Stromal cell of bone marrow (primary cell): ENCODE measurements around the gene SHC2.
"Not testable (repeated sequence)": the region's sequence is repeated elsewhere in the genome, so short reads cannot be mapped to it uniquely, and the experiment has no call there.

Source experiments
- DNase-seq: peaks from one replicate; pipeline ENCODE4 v3.0.0-alpha.2; 2012; ENCODE audit warnings: low read depth

The SHC2 gene

GRCh38 chr19:492091-492531, 31.3 kb upstream of the SHC2 start:
- no peak for DNase-seq

DNA sequence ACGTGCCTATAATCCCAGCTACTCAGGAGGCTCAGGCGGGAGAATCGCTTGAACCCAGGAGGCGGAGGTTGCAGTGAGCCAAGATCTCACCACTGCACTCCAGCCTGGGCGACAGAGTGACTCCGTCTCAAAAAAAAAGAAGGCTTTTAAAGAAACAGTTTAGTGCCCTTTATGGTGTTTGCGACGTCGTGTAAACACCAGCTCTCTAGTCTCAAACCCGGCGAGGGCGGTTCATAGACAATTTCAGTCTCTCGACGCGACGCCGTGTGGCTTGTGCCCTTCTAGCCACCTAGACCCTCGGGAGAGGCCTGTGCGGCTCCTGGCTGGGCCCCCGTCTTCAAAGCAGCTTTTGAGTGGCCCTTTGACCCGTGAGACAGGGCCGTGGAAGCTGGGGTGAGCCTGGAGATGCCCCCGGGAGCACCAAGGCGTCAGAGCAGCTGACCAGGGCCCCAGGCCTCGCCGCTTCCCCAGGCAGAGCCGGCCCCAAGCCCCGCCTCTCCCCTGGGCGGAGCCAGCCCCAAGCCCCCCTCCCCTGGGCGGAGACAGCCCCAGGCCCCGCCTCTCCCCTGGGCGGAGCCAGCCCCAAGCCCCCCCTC, 30.4 kb upstream of the SHC2 start:
- no peak for DNase-seq

DNA sequence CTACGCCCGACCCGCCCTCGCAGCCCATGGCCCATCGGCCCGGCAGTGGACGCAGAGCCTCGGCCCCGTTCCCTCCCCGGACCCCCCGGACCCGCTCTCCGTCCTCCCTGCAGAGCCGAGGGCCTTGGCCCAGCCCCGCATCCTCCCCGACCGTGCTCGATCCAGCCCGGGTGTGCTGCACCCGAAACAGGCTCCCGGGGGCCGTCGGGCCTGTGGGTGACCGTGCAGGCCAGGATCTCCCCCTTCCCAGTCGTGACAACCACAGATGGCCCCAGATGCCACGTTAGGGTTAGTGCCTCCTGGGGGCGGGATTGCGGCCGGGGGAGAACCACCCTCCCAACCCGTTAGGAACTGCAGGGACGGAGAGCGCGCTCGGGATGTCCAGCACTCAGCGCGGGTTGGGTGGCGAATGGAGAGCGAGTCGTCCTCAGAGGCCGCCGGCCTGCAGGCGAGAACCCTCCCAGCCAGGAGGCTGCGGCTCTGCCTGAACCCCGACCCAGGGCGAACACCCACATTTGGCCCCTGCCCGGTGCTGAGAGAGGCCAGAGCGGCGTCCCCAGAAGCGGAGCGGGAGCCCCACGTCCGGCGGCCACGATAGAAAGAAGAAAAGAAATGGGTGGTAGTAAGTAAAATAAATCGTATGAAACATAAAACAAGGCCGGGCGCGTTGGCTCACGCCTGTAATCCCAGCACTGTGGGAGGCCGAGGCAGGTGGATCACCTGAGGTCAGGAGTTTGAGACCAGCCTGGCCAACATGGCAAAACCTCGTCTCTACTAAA, 28.8 kb upstream of the SHC2 start:
- peak; percentile 19 for DNase-seq

DNA sequence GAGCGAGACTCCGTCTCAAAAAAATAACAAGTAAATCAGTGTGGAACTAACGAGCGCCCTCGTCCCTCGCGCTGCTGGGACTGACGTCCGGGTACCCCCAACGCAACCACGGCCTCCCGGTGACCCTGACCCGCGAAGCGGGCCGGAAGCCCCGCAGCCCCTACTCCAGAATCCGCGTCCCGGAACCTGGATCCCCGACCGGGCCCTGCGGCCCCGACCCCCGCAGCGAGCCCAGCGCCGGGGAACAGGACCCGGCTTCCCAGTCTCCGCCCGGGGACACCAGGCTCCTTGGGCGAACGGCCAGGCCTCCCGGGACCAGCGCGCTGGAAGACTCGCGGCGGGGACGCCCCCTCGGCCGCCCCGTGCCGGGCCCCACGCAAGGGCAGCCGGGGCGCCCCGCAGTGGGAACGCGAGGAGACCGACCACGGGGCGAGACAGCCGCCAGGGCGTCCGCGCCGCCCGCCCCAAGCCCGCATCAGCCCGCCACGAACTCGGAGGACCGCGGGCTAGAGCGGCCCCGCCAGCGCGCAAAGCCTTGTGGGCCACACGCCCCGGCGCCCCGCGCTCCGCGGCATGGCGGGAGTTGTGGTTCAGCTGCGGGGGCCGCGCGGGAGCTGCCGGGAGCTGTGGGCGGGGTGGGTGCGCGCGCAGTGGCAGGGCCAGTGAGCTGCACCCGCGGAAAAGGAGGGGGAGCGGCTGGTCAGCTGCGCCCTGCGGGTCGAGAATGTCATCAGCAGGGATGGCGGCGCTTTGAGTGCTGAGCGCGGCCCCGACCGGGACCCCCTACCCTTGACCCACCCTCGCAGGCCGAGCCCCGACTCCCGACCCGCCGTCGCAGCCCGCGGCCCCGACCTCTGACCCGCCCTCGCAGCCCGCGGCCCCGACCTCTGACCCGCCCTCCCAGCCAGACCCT, 27.9 kb upstream of the SHC2 start:
- peak; percentile 89 for DNase-seq

DNA sequence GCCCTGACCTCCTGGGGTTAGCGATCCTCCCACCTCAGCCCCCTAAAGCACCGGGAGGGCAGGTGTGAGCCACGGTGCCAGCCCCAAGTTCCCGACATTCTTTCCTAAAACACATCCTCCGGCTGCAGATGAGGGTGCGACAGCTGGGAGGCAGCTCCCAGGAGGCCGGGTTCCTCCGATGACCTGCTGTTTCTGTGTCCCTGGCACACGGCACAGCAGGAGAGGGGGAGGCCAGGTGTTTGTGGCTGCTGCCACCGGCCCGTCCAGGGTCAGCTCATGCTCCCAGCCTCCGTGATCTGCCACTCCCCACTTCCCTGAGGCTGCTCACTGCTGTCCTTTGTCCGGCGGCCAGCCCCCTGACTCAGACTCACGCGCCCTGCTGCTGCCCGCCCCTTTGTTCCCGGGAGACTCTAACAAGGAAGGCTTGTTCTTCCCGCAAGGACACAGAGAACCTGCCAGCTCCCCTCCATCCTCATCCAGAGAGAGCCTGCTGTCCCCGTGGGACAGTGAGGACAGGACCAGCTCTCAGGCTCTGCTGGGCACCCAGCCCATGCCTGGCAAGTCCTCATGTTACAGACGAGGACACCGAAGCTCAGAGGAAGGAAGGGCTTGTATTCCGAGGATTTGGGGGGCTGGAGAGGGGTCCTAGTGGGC, 24.9 kb upstream of the SHC2 start:
- DNase-seq: peak; percentile 63

DNA sequence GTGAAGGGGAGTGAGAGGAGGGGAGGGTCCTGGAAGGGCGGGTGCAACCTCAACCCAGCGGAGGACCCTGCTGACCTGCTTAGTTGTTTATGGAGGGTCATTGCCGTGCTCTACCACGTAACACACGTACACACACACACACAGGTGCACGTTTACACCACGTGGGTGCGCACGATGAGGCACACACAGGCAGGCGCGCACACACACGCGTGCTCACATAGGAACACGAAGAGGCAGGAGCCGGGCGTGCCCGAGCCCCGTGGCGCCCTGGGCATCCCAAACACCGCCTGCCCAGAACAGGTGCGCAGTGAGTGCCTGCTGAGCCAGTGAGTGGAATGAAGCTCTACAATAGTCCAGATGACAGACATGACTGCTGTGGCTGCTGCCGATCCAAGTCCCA, 24.2 kb upstream of the SHC2 start:
- DNase-seq: no peak

- no peak for DNase-seq
Measured at GRCh38 chr19:484494-484893, 23.7 kb upstream of the SHC2 start.

DNA sequence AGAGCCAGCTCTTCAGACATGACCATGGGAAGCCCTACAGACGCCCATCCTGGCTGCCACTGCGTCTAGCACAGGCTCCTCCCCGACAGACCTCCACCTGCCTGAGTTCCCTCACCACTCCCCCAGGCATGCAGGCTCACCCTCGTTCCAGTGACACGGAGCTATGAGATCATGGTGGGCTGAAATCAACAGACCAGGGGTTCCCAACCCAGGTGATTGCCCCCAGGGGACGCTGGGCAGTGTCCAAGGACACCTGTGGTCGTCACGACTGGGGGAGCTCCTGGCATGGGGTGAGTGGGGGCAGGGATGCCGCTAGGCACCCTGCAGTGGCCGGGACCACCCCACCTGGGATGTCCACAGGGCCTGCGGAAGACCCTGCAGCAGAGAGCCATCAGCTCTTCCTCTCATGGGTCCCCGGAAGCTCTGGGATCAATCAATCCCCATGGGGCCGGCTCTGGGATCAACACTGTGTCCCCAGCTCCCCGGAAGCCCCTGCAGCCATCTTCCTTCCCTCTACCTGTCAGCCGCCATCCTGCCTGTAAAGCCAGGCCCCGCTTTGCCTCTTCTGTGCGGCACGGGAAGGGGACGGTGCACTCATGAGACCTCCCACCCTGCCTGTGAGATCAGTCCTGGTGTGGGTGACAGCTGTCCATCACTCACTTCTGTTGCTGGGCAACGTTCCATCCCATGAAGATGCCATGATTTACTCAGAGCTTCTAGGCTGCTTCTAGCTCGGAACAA, 22.7 kb upstream of the SHC2 start:
- DNase-seq: no peak

GRCh38 chr19:482186-483041, 21.6 kb upstream of the SHC2 start:
- no peak for DNase-seq

DNA sequence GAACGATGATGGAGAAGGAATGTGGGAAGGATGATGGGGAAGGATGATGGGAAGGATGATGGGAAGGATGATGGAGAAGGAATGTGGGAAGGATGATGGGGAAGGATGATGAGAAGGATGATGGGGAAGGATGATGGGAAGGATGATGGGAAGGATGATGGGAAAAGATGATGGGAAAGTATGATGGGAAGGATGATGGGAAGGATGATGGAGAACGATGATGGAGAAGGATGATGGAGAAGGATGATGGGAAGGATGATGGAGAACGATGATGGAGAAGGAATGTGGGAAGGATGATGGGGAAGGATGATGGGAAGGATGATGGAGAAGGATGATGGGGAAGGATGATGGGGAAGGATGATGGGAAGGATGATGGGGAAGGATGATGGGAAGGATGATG, 20.3 kb upstream of the SHC2 start:
- not testable (repeated sequence) for DNase-seq

DNA sequence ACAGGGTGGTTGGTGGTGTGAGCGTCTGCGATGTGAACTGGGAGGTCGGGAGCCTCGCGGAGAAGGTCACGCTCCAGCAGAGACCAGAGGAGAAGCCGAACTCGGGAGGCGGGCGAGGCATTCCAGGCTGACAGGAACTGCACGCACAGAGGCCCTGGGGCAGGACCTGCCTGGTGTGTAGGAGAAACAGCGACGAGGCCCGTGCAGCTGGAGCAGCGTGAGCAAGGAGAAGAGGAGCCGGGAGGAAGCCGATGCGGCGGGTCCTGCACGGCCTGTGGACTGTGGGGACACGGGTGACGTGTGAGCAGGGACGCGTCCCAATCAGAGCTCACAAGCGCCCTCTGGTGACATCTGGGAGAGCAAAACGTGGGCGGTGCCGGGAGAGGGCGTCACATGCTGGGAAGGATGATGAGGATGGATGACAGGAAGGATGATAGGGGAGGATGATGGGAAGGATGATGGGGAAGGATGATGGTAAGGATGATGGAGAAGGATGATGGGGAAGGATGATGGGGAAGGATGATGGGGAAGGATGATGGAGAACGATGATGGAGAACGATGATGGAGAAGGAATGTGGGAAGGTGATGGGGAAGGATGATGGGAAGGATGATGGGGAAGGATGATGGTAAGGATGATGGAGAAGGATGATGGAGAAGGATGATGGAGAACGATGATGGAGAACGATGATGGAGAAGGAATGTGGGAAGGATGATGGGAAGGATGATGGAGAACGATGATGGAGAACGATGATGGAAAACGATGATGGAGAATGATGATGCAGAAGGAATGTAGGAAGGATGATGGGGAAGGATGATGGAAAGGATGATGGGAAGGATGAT, 19.4 kb upstream of the SHC2 start:
- DNase-seq: peak; percentile 43

DNA sequence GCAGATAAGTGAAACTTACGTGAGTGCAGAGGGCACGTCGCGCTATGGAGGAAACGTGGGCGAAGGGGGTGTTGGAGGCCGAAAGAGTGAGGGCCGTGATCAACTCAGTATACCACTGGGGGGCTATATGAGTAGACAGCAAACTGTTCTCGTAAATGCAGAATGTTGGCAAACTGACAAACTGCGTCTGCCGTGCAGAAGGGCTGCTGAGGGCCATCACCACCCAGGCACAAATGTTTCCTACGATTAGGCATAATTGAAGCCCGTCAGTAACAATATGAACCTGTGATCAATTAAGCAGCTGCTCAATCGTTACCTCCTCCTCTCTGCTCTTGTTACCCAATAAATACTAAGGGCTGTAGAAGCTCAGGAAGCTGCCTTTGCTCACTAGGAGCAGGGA, 18.1 kb upstream of the SHC2 start:
- no peak for DNase-seq

DNA sequence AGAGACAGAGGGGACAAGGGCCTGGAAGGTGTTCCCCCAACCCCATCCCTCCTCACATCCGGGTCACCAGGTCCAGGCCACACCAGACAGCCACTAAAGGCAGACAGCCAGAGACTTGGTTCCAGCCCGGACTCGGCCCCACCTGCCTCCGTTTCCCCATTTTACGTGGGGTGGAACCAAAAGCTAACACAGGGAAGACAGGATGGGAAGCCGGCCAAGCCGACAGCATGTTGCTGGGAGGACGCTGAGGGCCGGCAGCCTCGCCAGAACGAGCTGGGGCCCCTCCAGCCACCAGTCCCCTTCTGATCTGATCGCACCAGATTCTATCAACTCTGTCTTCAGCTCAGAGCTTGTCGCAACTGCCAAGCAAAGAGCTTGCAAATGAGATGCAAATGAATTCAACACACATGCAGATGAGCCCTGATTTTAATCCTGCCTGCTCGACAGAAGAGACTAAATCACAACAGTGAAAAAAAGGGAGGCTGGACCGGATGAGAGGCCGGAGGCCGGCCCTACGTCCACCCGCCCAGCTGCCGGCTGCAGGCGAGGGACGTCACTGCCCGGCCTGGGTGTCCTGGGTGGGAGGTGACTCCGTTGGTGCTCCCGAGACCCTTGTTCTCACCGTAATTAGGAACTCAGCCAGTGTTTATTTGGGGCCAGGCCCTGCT, 17.5 kb upstream of the SHC2 start:
- no peak for DNase-seq

DNA sequence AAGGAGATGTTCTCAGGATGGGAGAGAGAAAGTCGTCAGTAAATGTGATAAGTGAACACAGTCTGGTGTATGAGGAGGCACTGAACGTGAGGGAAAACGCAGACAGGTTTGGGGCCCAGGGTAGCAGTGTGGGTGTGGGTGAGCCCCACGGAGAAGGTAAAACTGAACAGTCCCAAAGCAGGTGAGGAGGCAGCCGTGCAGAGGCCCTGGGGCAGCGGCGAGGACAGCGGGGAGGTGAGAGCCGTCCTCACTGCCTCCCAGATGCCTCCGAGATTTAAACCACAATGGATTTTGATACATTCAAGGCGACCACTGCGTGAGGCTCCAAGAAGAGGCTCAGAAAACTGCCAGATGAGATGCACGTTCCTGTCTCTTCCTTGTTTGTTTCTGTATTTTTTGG, 14.5 kb upstream of the SHC2 start:
- DNase-seq: no peak

GRCh38 chr19:474126-475078, 13.6 kb upstream of the SHC2 start:
- no peak for DNase-seq

DNA sequence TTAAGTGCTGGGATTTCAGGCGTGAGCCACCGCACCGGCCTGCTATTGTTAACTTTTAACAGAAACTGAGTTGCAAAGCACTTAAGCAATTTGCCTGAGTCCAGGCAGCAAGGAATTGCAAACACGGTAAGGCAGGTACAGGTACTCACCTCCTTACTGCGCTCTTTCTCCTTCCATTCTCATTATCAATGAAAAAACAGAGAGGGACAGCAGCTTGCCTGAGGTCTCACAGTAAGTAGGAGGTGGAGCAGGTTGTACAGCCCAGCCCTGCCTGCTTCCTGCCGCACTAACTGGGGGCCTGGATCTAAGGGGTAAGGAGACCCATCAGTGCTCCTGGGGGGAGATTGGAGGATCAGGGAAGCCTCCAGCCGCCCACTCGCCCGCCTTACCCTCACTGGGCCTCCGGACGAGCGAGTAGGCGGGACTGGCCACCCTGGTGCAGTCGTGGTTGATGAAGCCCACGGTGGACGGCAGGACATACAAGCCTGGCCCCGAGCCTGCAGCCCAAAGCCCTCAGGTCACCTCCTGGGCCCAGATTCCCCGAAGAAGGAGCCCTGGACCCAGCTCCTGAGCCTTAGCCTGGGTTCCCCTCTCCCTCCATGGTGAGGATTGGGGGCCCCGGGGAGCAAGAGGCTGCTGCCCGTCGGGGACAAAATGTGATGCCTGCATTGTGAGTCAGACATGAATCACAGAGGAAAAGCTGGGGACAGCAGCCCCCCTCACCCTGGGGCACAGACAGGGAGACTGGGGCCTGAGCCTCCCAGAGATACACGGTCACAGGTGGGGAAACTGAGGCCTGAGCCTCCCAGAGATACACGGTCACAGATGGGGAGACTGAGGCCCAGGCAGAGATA, 11.4 kb upstream of the SHC2 start:
- no peak for DNase-seq

DNA sequence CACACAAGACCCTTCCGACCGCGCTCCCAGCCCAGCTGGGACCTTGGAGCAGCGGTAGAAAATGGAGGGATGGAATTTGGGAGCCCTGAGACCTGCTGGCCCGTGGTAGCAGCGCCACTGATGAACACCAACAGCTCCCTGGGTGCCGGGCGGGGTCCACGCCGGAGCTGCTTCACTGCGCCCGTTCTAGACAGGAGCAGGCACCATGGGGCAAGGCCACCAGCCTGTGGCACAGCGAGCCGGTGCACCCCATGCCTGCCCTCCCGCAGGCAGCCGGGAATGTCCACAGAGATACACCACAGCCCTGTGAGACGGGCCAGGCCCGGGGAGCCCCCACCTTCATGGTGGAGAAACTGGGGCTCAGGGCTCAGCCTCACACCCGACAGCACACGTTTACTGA, 9.9 kb upstream of the SHC2 start:
- DNase-seq: no peak
